Stimulated activated CD8-positive, alpha-beta memory T cell treated with anti-CD3 and anti-CD28 coated beads, Interleukin-2, amount 100 ng/mL, for 48 hours (primary cell): ENCODE data around the gene LRRC4C.
"Not testable (repeated sequence)": the region's sequence is repeated elsewhere in the genome, so short reads cannot be mapped to it uniquely, and the experiment has no call there.

ENCODE experiments used
- DNase-seq, 2 donors: peaks; one replicate each; pipeline ENCODE4 v3.0.0-alpha.2; 2020; ENCODE audit warnings: low read depth in 2 of 2

The LRRC4C gene

GRCh38 chr11:41020259-41020658 is 439.2 kb downstream of the LRRC4C start:
- DNase-seq, result no peak

GRCh38 chr11:41019666-41020065 is 439.8 kb downstream of the LRRC4C start:
- not testable (repeated sequence) for DNase-seq

DNA sequence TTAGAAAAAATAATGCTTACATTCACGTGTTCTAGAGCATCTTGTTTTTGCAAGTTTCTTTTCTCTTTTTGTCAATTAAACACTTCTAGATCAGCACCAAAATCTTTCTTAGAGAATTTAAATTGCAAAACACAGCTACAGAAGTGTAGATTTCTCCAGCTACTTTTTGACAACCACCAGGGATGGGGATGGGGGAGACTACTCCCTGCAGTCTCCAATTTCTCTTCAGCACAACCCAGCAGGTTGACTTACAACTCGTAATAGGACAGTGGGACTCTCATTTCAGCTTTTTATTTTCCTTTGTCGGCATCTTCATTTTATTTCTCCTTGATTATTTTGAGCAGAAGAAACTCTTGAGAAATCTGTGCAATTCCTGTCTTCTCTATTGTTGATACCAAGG is 441.2 kb downstream of the LRRC4C start:
- no peak for DNase-seq

GRCh38 chr11:41010361-41011050 is 448.9 kb downstream of the LRRC4C start:
- no peak for DNase-seq

- no peak for DNase-seq
Measured at GRCh38 chr11:41005986-41006385, 453.5 kb downstream of the LRRC4C start.

- no peak for DNase-seq
Measured at GRCh38 chr11:41003339-41004282, 455.8 kb downstream of the LRRC4C start.

- DNase-seq, result no peak
Measured at GRCh38 chr11:40998920-40999319, 460.5 kb downstream of the LRRC4C start.

GRCh38 chr11:40987776-40988435 is 471.5 kb downstream of the LRRC4C start:
- DNase-seq, result no peak

GRCh38 chr11:40986320-40986719 is 473.1 kb downstream of the LRRC4C start:
- no peak for DNase-seq

- DNase-seq, result no peak
Measured at GRCh38 chr11:40975076-40975475, 484.4 kb downstream of the LRRC4C start.

DNA sequence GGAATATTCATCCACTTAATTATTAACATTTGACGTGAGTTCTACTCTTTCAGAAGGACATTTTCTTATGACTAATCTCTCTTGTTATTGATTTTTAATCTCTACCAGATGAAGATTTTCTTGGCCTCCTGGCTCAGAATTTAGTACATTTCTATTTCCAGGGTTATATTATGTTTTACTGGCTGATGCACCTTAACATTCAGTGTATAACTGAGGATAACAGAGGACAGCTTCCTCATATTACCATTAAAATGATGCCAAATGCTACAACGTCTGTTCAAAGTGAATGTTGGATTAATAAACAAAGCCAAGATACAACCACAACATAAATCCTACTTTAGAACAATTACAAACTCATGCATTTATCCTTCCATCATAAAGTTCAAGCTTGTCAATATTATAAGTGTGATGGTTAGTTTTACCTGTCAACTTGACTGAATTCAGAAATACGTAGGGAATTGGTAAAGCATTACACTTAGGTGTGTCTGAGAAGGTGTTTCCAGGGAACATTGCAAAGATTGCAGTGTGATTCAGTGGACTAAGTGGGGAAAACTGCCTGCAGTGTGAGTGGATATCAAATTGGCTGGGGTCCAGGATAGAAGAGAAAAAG is 485.2 kb downstream of the LRRC4C start:
- no peak for DNase-seq

DNA sequence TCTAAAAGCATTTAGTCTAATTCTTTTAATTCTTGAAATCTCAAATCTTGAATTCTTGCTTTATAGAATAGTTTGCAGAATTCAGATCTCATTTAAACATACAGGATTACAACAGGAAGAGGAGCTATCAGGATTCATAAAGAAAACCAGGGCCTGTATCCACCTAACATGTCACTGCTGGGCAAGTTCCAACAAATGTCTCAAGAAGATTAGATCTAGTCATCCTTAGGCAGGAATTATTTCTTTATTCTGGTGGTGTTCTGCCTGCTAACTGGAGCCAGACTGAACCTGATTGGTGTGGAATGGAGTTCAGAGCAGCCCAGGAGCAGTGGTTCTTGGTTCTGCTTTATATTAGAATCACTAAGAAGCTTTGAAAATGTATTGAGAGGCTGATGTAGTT is 500.7 kb downstream of the LRRC4C start:
- no peak for DNase-seq

DNA sequence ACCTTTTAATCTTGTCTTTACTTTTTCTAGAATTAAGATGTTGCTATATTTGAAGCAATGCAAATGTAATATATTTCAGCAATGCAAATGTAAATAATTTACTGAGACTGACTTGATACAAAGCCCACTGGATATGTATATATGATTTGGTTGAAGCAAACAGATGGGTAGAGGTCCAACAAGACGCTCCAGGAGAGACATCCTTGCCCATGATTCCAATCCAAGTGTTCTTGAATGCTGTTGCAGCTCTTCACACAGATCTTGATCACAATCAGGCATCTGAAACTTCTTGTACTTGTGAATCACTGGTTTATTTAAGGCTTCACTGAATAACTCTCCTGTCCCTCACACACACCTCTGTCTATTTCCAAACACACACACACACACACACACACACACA is 507.0 kb downstream of the LRRC4C start:
- no peak for DNase-seq

GRCh38 chr11:40938002-40938401 is 521.5 kb downstream of the LRRC4C start:
- no peak for DNase-seq

DNA sequence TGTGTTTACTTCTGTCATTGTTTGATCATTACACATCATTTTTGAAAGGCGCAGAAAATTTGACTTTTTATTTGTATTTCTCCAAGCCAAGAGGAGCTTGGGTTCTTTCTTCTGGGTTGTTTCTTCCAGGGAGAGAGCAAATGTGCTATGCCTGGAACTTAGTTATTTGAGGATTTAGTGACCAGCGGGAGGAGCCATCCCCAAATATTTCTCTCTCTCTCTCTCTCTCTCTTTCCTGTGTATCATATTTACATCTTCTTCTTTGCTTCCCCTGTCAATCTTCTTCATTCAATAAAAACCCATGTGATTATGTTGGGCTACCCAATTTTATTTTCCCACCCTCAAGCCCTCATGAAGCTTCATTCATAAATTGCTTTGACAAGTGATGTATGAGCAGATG is 534.5 kb downstream of the LRRC4C start:
- DNase-seq, result no peak

DNA sequence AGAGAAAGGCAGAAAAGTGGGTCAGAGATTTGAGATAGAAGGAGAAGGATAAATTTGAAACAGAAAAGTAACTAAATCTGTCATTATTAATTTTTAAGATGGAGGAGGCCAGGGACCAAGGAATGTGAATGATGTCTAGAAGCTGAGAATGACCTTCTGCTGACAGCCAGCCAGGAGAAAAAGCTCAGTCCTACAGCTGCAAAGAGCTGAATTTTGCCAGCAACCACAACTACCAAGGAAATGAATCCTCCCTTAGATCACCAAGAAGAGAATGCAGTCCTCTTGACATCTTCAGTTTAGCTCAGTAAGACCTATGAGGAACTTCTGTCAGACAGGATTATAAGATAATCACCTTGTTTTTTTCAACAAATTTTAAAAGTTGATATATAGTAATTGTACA is 538.2 kb downstream of the LRRC4C start:
- DNase-seq, result no peak

- DNase-seq, result not testable (repeated sequence)
Measured at GRCh38 chr11:40910774-40911173, 548.7 kb downstream of the LRRC4C start.

DNA sequence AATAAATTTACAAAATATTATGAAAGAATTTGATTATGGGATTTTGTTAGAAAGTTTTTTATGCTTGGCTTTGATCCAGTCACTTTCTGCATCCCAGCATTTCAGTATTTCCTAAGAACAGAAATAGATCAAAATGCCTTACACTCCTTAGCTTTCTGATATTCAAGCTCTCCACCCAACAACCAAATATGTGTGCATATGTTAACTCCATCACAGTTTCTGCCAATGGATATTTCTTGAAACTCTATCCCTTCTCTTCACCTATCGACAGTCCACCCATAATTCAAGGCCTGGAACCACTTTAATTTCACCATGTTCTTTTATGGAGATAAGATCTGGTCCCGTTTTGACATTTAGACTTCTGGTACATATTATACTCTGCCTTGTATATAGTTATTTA is 565.0 kb downstream of the LRRC4C start:
- no peak for DNase-seq

DNA sequence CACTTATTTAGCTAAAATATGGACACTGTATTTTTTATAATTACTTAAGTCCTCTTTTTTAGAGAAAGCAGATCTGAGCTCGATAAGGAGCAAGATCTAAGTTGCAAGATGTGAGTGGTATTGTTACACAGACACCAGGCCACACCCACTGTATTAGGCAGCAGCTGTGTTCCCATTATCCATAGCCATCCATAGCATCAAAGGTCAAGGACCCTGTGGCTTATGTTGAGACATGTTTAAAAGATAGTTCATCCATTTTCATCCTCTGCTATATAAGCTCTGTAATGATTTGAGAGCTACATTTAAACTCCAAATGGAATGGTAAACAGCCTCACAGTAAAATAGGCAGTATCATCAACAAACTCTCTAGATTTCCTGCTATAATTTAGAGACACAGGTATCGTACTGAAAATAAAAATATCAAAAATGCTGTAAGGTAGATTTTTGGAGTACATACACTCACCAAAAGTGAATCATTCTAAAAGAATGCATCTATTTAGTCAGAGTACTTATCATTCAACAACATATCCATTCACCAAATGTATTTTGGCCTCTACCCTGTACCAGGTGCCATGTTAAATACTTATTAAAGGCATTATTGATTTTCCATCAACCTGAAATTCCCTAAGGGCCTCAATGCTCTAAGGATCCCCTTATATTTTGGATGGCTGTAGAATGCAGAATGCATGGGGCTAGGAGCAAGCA is 574.0 kb downstream of the LRRC4C start:
- no peak for DNase-seq

DNA sequence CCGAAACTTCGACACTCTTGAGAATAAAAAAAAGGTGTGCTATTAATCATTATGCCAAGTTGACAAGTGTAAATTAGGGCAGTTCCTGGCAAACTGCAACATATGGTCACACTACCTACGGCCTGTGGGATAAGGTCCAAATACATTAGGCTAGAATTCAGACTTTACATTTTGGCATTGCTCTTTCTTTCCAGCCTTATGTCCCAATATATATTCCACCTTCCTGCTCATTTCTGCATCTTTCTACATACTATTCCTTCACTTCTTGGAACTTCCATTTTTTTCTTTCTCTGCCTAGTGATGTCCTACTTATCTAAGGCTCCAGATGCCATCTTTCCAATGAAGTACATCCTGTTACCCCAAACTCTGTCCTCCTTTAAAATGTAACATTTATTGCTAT is 577.2 kb downstream of the LRRC4C start:
- DNase-seq, result no peak

GRCh38 chr11:40879911-40880310 is 579.5 kb downstream of the LRRC4C start:
- no peak for DNase-seq
